Measurements from ENCODE around the gene SOX10.

- no peak for TF ChIP-seq POLR2A (IDR thresholded peaks at IDR 0.05)
- TF ChIP-seq, protein P1, sequence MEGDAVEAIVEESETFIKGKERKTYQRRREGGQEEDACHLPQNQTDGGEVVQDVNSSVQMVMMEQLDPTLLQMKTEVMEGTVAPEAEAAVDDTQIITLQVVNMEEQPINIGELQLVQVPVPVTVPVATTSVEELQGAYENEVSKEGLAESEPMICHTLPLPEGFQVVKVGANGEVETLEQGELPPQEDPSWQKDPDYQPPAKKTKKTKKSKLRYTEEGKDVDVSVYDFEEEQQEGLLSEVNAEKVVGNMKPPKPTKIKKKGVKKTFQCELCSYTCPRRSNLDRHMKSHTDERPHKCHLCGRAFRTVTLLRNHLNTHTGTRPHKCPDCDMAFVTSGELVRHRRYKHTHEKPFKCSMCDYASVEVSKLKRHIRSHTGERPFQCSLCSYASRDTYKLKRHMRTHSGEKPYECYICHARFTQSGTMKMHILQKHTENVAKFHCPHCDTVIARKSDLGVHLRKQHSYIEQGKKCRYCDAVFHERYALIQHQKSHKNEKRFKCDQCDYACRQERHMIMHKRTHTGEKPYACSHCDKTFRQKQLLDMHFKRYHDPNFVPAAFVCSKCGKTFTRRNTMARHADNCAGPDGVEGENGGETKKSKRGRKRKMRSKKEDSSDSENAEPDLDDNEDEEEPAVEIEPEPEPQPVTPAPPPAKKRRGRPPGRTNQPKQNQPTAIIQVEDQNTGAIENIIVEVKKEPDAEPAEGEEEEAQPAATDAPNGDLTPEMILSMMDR (IDR thresholded peaks at IDR 0.05): no peak
Observed at GRCh38 chr22:37999236-37999635, 14.9 kb upstream of the SOX10 start.
